K562 (cell line): Measurements from ENCODE around the gene MYCN.

Source experiments
- FOXK1 ChIP-seq: sonication (generic); formaldehyde crosslinking; IDR thresholded peaks from 2 replicates; pipeline ENCODE4 v1.8.0; 2022; ENCODE audit warnings: missing genetic modification reagents, mild to moderate bottlenecking, borderline replicate concordance
- SRF ChIP-seq, 2 experiments: fragments of 250-450, 450-650 bp in 1 of 2; sonication (Bioruptor Pico) in 1 of 2; sonication (generic) in 1 of 2; formaldehyde crosslinking; IDR thresholded peaks; 2 replicates each; pipeline versions ENCODE4 v1.5.0 to v1.5.1; 2020 to 2022; ENCODE audit warnings: mild to moderate bottlenecking in 1 of 2, missing genetic modification reagents in 1 of 2

GRCh38 chr2:15995603-15996002, 55.3 kb downstream of the MYCN start:
- TF ChIP-seq SRF (CRISPR knock-in tag; IDR thresholded peaks at IDR 0.05): no peak
- TF ChIP-seq FOXK1: no peak
